Liver (tissue), 3 donors: Measurements from ENCODE around the gene GRIK1.

ENCODE experiments used
- JUND ChIP-seq, 2 donors: IDR thresholded peaks; 2 replicates each; pipeline ENCODE4 v1.6.1; 2016; ENCODE audit warnings: antibody characterized with exemption in 2 of 2
- REST ChIP-seq: IDR thresholded peaks from 2 replicates; pipeline ENCODE4 v1.6.1; 2016; ENCODE audit warnings: antibody characterized with exemption, mild to moderate bottlenecking
- RXRA ChIP-seq, 2 donors: IDR thresholded peaks; 2 replicates each; pipeline ENCODE4 v1.6.1; 2017 to 2018; ENCODE audit warnings: antibody characterized with exemption in 2 of 2, mild to moderate bottlenecking in 1 of 2
- TAF1 ChIP-seq: conservative IDR thresholded peaks from 2 replicates; pipeline ENCODE4 v1.6.1; 2016; ENCODE audit warnings: antibody characterized with exemption, mild to moderate bottlenecking
- TF ChIP-seq, protein P1 (sequence below): fragments of 150-350 bp; IDR thresholded peaks from 2 replicates; pipeline ENCODE4 v1.5.1; 2017; ENCODE audit warnings: improper control_type of control experiment, low read depth, low read length; ENCODE audit not compliant: missing input control
- TF ChIP-seq, protein P2 (sequence below): IDR thresholded peaks from 2 replicates; pipeline ENCODE4 v1.6.1; 2016; ENCODE audit warnings: antibody characterized with exemption
- donor health status: healthy.
- donor health status: healthy.

DNA sequence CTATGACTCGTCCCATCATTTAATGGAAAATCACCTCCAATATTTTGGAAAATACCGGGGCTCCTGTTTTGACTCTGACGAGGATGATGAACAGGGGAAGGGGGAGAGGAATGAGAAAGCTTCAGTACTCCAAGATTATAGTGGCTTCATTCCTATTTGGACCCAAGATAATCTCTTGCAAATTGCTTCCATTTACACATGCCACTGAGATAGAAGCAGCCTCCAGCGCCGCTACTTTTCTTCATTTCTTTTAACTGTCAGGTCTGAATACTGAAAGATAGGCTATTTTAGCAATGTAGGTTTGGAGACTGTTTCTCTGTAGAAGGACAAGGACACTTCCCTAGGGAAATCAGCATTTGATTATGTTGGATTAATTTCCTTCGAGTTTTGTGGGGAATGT lies 565 bp upstream of the GRIK1 start:
- TF ChIP-seq, protein P1, sequence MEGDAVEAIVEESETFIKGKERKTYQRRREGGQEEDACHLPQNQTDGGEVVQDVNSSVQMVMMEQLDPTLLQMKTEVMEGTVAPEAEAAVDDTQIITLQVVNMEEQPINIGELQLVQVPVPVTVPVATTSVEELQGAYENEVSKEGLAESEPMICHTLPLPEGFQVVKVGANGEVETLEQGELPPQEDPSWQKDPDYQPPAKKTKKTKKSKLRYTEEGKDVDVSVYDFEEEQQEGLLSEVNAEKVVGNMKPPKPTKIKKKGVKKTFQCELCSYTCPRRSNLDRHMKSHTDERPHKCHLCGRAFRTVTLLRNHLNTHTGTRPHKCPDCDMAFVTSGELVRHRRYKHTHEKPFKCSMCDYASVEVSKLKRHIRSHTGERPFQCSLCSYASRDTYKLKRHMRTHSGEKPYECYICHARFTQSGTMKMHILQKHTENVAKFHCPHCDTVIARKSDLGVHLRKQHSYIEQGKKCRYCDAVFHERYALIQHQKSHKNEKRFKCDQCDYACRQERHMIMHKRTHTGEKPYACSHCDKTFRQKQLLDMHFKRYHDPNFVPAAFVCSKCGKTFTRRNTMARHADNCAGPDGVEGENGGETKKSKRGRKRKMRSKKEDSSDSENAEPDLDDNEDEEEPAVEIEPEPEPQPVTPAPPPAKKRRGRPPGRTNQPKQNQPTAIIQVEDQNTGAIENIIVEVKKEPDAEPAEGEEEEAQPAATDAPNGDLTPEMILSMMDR = no peak
- TF ChIP-seq JUND (IDR thresholded peaks at IDR 0.05) = no peak
- no peak for TF ChIP-seq REST
- no peak for TF ChIP-seq TAF1
- TF ChIP-seq RXRA (IDR thresholded peaks at IDR 0.05) = no peak
- TF ChIP-seq, protein P2, sequence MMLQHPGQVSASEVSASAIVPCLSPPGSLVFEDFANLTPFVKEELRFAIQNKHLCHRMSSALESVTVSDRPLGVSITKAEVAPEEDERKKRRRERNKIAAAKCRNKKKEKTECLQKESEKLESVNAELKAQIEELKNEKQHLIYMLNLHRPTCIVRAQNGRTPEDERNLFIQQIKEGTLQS = no peak
